GM10266 (cell line): Measurements from ENCODE around the gene FYB1.

Source experiments
- DNase-seq: peaks from one replicate; pipeline ENCODE4 v3.0.0; 2012; ENCODE audit errors: extremely low spot score
- TF ChIP-seq, protein P1 (sequence below): IDR thresholded peaks from 2 replicates; pipeline ENCODE4 v1.5.1; 2012; ENCODE audit warnings: mild to moderate bottlenecking, low read depth; ENCODE audit not compliant: control insufficient read depth, insufficient read depth; ENCODE audit errors: missing control alignments

FYB1 gene, protein sequence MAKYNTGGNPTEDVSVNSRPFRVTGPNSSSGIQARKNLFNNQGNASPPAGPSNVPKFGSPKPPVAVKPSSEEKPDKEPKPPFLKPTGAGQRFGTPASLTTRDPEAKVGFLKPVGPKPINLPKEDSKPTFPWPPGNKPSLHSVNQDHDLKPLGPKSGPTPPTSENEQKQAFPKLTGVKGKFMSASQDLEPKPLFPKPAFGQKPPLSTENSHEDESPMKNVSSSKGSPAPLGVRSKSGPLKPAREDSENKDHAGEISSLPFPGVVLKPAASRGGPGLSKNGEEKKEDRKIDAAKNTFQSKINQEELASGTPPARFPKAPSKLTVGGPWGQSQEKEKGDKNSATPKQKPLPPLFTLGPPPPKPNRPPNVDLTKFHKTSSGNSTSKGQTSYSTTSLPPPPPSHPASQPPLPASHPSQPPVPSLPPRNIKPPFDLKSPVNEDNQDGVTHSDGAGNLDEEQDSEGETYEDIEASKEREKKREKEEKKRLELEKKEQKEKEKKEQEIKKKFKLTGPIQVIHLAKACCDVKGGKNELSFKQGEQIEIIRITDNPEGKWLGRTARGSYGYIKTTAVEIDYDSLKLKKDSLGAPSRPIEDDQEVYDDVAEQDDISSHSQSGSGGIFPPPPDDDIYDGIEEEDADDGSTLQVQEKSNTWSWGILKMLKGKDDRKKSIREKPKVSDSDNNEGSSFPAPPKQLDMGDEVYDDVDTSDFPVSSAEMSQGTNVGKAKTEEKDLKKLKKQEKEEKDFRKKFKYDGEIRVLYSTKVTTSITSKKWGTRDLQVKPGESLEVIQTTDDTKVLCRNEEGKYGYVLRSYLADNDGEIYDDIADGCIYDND

DNA sequence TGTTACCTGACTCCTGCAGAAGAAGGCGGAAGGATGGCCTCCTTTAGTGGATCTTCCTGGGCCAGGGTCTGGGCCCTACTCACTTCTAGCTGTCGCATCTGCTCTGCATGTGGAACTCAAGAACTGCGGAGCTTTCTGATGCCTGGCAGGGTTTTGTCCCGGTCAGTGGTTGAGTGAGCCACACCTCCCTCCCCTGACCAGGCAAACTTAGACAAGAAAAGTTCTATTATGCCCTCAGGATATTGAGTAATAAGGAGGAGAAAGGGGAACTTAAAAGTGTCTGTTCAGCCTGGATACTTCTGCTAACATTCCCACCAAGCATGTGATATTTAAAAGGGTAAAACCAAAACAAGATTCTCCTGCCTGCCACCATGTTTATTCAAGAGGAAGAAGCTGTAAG is at the start of gene FYB1:
Gene FYB1 (minus strand): TSS at position 127 of the 400 bp plus-strand sequence. CDS start 16,603 bp downstream, outside the sequence.
- no peak for DNase-seq
- TF ChIP-seq, protein P1, sequence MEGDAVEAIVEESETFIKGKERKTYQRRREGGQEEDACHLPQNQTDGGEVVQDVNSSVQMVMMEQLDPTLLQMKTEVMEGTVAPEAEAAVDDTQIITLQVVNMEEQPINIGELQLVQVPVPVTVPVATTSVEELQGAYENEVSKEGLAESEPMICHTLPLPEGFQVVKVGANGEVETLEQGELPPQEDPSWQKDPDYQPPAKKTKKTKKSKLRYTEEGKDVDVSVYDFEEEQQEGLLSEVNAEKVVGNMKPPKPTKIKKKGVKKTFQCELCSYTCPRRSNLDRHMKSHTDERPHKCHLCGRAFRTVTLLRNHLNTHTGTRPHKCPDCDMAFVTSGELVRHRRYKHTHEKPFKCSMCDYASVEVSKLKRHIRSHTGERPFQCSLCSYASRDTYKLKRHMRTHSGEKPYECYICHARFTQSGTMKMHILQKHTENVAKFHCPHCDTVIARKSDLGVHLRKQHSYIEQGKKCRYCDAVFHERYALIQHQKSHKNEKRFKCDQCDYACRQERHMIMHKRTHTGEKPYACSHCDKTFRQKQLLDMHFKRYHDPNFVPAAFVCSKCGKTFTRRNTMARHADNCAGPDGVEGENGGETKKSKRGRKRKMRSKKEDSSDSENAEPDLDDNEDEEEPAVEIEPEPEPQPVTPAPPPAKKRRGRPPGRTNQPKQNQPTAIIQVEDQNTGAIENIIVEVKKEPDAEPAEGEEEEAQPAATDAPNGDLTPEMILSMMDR, result no peak

DNA sequence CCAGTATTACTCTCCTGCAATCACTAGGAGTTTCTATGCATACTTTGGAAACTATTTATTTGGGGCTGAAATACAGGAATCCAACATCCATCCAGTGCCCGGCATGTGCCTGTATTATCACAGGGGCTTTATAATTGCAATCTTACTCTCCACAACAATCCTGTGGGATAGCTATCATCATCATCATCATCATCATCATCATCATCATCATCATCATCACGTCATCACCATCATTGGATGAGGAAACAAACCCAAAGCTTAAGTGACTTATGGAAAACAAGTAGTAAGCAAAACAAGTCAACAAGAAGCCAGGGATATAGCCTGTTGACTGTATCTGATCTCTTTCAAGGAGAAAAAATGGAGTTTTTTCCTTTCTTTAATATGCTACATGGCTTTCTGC is 47.8 kb upstream of the FYB1 start:
- TF ChIP-seq, protein P1, result no peak
- no peak for DNase-seq

DNA sequence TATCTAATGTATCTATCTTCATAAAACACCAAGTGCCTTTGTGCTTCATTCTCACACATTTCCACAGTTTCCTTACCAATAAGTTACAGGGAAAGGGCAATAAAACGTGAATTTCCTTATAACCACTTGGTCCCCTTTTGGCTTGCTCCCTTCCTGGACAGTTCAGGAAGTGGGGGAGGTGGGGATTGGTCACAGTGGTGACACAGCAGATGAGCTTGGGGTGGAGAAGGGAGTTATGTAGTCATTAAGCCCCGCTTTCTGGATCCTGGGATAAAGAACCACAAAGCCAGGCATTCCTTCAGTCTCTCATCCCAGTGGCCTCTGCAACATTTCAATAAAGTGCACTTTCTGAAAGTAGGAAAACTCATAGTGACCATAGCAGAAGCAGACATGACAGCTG is 47.1 kb upstream of the FYB1 start:
- no peak for DNase-seq
- TF ChIP-seq, protein P1, result no peak

DNA sequence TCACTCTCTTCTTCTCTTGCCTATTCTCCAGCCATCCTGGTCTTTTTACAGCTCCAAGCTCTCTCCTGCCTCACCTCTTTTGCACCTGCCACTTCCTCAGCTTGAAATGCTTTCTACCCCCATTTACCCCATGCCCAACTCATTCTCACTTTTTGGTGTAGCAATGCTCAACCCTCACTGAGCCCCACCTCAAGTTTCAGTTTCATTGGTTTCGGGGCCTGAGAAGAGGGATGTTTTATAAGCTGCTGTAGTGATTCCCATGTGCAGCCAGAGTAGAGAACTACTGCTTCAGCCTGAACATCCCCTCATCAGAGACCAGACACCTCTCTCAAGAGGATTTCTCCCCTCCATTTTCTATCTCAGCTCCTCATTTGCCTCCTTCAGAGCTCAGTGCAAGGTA is 45.2 kb upstream of the FYB1 start:
- TF ChIP-seq, protein P1, result no peak
- no peak for DNase-seq

DNA sequence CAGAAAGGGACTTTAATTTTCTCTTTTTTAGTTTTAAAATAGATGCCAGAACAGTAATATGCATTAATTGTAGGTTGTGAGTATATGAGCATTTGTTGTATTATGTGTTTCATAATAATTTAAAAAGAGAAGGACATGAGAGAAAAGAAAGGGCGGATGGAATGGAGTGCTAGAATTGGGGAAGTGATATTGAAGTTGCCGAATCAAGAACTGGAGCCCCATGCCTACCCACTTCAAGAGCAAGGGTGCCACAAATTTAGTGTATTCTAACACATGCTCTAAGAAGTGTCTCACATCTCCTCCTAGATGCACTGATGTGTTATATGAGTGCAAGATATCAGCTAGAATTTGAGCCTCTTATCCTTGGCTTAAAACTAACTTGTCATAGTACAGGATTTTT is 43.6 kb upstream of the FYB1 start:
- no peak for DNase-seq
- TF ChIP-seq, protein P1, result no peak

DNA sequence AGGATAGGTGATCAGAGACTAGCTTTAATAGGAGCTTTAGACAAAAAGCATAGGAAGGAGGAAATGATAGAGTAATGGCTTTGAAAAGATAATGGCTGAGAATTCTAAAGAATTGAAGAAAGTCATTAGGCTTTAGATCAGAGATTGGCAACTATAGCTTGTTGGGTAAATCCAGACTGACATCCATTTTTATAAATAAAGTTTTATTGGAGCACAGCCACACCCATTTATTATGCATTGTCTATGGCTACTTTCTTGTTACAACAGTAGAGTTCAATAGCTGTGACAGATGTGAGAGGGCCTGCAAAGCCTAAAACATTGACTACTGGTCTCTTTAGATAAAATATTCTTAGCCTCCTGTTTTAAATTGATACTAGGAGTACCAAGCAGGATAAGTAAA is 40.7 kb upstream of the FYB1 start:
- TF ChIP-seq, protein P1, result no peak
- no peak for DNase-seq

DNA sequence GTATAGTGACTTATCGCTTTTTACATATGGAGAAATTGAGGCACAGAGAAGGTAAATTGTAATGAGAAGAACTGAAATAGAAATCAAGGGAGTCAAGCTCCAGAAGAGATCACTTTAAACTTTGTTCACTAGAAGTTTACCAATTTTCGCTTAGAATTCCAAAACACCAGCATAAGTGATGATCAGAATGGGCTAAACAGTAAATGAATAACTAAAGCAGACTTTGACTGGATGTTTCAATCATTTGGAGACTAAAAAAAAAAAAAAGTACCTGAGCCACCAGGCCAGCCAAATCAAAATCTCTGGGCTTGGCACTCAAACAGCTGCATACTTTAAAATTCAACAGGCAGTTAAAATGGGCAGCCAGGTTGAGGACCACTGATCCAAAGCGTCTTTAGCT is 38.2 kb upstream of the FYB1 start:
- DNase-seq, result no peak
- TF ChIP-seq, protein P1, result no peak
